ENCODE data around the gene TRIM32.

Gene TRIM32

DNA sequence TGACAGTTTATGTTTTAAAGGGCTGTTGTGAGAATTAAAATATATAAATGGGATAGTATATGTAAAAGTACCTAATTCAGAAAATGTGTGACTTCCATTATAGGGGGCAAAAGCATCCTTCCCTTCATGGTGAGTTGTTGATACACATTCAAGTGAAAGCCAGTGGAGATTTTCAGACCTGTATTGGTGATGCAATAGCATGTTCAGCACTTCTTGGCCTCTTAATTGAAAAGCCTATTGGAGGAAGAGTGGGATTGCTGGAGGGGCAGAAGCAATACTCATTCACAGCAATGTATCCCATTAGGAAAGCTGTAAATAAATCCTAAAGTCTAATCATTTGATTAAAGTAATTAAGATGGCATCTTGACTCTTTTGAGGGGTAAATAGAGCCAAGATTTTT, 17.4 kb downstream of the TRIM32 start:
- ATAC-seq = no peak
- TF ChIP-seq OSR1 (CRISPR knock-in tag; IDR thresholded peaks at IDR 0.05) (no peak), TOX (CRISPR knock-in tag; IDR thresholded peaks at IDR 0.05; ENCODE audit: borderline replicate concordance) (no peak), GLIS3 (CRISPR knock-in tag; IDR thresholded peaks at IDR 0.05) (no peak), SNAI2 (CRISPR knock-in tag; IDR thresholded peaks at IDR 0.05) (no peak), ZNF70 (CRISPR knock-in tag; IDR thresholded peaks at IDR 0.05) (no peak), ZNF565 (CRISPR knock-in tag; conservative IDR thresholded peaks at IDR 0.05; ENCODE audit: low read depth) (no peak), ESRRG (CRISPR knock-in tag; IDR thresholded peaks at IDR 0.05) (no peak), RARB (CRISPR knock-in tag; IDR thresholded peaks at IDR 0.05) (no peak), ARNTL (CRISPR knock-in tag; IDR thresholded peaks at IDR 0.05; ENCODE audit: borderline replicate concordance, low read depth) (no peak), TCF4 (CRISPR knock-in tag; IDR thresholded peaks at IDR 0.05; ENCODE audit: borderline replicate concordance) (no peak)
- TF ChIP-seq, protein P1, sequence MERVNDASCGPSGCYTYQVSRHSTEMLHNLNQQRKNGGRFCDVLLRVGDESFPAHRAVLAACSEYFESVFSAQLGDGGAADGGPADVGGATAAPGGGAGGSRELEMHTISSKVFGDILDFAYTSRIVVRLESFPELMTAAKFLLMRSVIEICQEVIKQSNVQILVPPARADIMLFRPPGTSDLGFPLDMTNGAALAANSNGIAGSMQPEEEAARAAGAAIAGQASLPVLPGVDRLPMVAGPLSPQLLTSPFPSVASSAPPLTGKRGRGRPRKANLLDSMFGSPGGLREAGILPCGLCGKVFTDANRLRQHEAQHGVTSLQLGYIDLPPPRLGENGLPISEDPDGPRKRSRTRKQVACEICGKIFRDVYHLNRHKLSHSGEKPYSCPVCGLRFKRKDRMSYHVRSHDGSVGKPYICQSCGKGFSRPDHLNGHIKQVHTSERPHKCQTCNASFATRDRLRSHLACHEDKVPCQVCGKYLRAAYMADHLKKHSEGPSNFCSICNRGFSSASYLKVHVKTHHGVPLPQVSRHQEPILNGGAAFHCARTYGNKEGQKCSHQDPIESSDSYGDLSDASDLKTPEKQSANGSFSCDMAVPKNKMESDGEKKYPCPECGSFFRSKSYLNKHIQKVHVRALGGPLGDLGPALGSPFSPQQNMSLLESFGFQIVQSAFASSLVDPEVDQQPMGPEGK (CRISPR knock-in tag; IDR thresholded peaks at IDR 0.05; ENCODE audit: borderline replicate concordance) = no peak
- TF ChIP-seq, protein P2, sequence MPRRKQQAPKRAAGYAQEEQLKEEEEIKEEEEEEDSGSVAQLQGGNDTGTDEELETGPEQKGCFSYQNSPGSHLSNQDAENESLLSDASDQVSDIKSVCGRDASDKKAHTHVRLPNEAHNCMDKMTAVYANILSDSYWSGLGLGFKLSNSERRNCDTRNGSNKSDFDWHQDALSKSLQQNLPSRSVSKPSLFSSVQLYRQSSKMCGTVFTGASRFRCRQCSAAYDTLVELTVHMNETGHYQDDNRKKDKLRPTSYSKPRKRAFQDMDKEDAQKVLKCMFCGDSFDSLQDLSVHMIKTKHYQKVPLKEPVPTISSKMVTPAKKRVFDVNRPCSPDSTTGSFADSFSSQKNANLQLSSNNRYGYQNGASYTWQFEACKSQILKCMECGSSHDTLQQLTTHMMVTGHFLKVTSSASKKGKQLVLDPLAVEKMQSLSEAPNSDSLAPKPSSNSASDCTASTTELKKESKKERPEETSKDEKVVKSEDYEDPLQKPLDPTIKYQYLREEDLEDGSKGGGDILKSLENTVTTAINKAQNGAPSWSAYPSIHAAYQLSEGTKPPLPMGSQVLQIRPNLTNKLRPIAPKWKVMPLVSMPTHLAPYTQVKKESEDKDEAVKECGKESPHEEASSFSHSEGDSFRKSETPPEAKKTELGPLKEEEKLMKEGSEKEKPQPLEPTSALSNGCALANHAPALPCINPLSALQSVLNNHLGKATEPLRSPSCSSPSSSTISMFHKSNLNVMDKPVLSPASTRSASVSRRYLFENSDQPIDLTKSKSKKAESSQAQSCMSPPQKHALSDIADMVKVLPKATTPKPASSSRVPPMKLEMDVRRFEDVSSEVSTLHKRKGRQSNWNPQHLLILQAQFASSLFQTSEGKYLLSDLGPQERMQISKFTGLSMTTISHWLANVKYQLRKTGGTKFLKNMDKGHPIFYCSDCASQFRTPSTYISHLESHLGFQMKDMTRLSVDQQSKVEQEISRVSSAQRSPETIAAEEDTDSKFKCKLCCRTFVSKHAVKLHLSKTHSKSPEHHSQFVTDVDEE (CRISPR knock-in tag; IDR thresholded peaks at IDR 0.05) = no peak
- TF ChIP-seq, protein P3, sequence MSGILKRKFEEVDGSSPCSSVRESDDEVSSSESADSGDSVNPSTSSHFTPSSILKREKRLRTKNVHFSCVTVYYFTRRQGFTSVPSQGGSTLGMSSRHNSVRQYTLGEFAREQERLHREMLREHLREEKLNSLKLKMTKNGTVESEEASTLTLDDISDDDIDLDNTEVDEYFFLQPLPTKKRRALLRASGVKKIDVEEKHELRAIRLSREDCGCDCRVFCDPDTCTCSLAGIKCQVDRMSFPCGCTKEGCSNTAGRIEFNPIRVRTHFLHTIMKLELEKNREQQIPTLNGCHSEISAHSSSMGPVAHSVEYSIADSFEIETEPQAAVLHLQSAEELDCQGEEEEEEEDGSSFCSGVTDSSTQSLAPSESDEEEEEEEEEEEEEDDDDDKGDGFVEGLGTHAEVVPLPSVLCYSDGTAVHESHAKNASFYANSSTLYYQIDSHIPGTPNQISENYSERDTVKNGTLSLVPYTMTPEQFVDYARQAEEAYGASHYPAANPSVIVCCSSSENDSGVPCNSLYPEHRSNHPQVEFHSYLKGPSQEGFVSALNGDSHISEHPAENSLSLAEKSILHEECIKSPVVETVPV (CRISPR knock-in tag; IDR thresholded peaks at IDR 0.05) = no peak
- TF ChIP-seq, protein P4, sequence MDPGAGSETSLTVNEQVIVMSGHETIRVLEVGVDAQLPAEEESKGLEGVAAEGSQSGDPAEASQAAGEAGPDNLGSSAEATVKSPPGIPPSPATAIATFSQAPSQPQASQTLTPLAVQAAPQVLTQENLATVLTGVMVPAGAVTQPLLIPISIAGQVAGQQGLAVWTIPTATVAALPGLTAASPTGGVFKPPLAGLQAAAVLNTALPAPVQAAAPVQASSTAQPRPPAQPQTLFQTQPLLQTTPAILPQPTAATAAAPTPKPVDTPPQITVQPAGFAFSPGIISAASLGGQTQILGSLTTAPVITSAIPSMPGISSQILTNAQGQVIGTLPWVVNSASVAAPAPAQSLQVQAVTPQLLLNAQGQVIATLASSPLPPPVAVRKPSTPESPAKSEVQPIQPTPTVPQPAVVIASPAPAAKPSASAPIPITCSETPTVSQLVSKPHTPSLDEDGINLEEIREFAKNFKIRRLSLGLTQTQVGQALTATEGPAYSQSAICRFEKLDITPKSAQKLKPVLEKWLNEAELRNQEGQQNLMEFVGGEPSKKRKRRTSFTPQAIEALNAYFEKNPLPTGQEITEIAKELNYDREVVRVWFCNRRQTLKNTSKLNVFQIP (CRISPR knock-in tag; IDR thresholded peaks at IDR 0.05; ENCODE audit: borderline replicate concordance, low read depth) = no peak

DNA sequence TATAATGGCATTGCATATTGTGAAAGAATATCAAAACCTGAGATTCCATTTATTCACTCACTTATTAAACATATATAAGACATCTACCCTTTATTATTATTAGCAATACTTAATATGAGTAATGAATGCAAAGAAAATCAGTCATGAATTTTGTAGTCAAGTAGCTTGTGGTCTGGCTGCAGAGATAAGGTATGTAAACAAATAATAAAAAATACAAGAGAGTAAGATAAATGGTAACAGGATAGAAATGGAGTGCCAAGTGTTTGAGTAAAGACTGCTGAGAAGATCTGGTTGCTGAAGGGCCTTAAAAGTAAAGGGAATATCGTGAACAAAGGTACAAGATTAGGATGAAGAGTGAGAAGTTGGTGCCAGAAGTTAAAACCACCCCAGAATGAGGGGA, 18.4 kb downstream of the TRIM32 start:
- ATAC-seq = no peak
- TF ChIP-seq CSDC2 (CRISPR knock-in tag; IDR thresholded peaks at IDR 0.05) (no peak), ARNTL (CRISPR knock-in tag; IDR thresholded peaks at IDR 0.05; ENCODE audit: borderline replicate concordance, low read depth) (no peak), ESRRG (CRISPR knock-in tag; IDR thresholded peaks at IDR 0.05) (no peak), ZNF565 (CRISPR knock-in tag; conservative IDR thresholded peaks at IDR 0.05; ENCODE audit: low read depth) (no peak), RARB (CRISPR knock-in tag; IDR thresholded peaks at IDR 0.05) (no peak), OSR1 (CRISPR knock-in tag; IDR thresholded peaks at IDR 0.05) (no peak), ZNF8 (CRISPR knock-in tag; IDR thresholded peaks at IDR 0.05) (no peak), BACH2 (CRISPR knock-in tag; IDR thresholded peaks at IDR 0.05; ENCODE audit: borderline replicate concordance) (no peak), ZC3H10 (CRISPR knock-in tag; IDR thresholded peaks at IDR 0.05) (no peak), PPARA (CRISPR knock-in tag; IDR thresholded peaks at IDR 0.05; ENCODE audit: borderline replicate concordance) (no peak), GLIS3 (CRISPR knock-in tag; IDR thresholded peaks at IDR 0.05) (no peak)
- TF ChIP-seq, protein P4 (CRISPR knock-in tag; IDR thresholded peaks at IDR 0.05; ENCODE audit: borderline replicate concordance, low read depth) = no peak
- TF ChIP-seq, protein P5, sequence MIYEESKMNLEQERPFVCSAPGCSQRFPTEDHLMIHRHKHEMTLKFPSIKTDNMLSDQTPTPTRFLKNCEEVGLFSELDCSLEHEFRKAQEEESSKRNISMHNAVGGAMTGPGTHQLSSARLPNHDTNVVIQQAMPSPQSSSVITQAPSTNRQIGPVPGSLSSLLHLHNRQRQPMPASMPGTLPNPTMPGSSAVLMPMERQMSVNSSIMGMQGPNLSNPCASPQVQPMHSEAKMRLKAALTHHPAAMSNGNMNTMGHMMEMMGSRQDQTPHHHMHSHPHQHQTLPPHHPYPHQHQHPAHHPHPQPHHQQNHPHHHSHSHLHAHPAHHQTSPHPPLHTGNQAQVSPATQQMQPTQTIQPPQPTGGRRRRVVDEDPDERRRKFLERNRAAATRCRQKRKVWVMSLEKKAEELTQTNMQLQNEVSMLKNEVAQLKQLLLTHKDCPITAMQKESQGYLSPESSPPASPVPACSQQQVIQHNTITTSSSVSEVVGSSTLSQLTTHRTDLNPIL (CRISPR knock-in tag; IDR thresholded peaks at IDR 0.05; ENCODE audit: low read depth) = no peak
- TF ChIP-seq, protein P3 (CRISPR knock-in tag; IDR thresholded peaks at IDR 0.05) = no peak
- TF ChIP-seq, protein P2 (CRISPR knock-in tag; IDR thresholded peaks at IDR 0.05) = no peak
- TF ChIP-seq, protein P1 (CRISPR knock-in tag; IDR thresholded peaks at IDR 0.05; ENCODE audit: borderline replicate concordance) = no peak

All from SK-N-SH treated with all-trans-retinoic acid at 6 μM for 48 hours (cell line).